ENCODE data around the gene TAF11L4. TPM values are rescaled to one million over a fixed set of nuclear protein-coding genes. Genes with fewer than 3 reads are reported as not detected.
"Not testable (repeated sequence)": the region's sequence is repeated elsewhere in the genome, so short reads cannot be mapped to it uniquely, and the experiment has no call there.

Gene TAF11L4
- total RNA-seq, 3 donors from 2014 or later: not detected

GRCh38 chr5:17524935-17525334 lies 3.3 kb downstream of the TAF11L4 start, which contains the start of gene TAF11L5:
TSS of gene TAF11L5 (plus strand) at chr5:17525235.
- H3K27ac ChIP-seq; H3K9me3 ChIP-seq; H3K4me3 ChIP-seq; H3K36me3 ChIP-seq; H3K27me3 ChIP-seq; DNase-seq (ENCODE audit: low spot score in 2 of 2); intact Hi-C loops (cut with DNase I; ENCODE audit: low total_unique reads); H3K4me1 ChIP-seq: not testable (repeated sequence)

GRCh38 chr5:17526504-17526903 lies 4.9 kb downstream of the TAF11L4 start:
- H3K9me3 ChIP-seq; H3K4me3 ChIP-seq; intact Hi-C loops (cut with DNase I; ENCODE audit: low total_unique reads); H3K27ac ChIP-seq; H3K4me1 ChIP-seq; H3K27me3 ChIP-seq; H3K36me3 ChIP-seq: not testable (repeated sequence)
- peak in 1 of 2 donors; percentile 71 for DNase-seq (ENCODE audit: low spot score in 2 of 2)

- intact Hi-C loops (cut with DNase I; ENCODE audit: low total_unique reads); H3K4me1 ChIP-seq; H3K36me3 ChIP-seq; H3K27me3 ChIP-seq; DNase-seq (ENCODE audit: low spot score in 2 of 2); H3K4me3 ChIP-seq; H3K27ac ChIP-seq; H3K9me3 ChIP-seq: not testable (repeated sequence)
These were observed 6.8 kb downstream of the TAF11L4 start, which contains the start of gene TAF11L6 for GRCh38 chr5:17528369-17528768. TSS of gene TAF11L6 (plus strand) at chr5:17528669.

Other genes with a start within 250 kb of the TAF11L4 start
- not detected for gene TAF11L2, start 23.6 kb upstream of the TAF11L4 start, total RNA-seq
- not detected for gene TAF11L3, start 3.4 kb upstream of the TAF11L4 start, total RNA-seq
- gene TAF11L5, start 3.4 kb downstream of the TAF11L4 start, total RNA-seq: not detected
- gene TAF11L6, start 6.9 kb downstream of the TAF11L4 start, total RNA-seq: not detected
- gene TAF11L7, start 64.0 kb downstream of the TAF11L4 start, total RNA-seq: not detected
- not detected for gene TAF11L8, start 69.2 kb downstream of the TAF11L4 start, total RNA-seq
- not detected for gene TAF11L9, start 72.6 kb downstream of the TAF11L4 start, total RNA-seq
- gene TAF11L10, start 76.0 kb downstream of the TAF11L4 start, total RNA-seq: not detected
- gene TAF11L11, start 82.4 kb downstream of the TAF11L4 start, total RNA-seq: not detected
- not detected for gene TAF11L12, start 88.6 kb downstream of the TAF11L4 start, total RNA-seq
- not detected for gene TAF11L13, start 110.3 kb downstream of the TAF11L4 start, total RNA-seq
- gene TAF11L14, start 112.7 kb downstream of the TAF11L4 start, total RNA-seq: not detected